Body of pancreas (tissue), 4 donors: ENCODE results near the gene MREG.

Source experiments
- POLR2A ChIP-seq, 3 donors: fragments of 450-650 bp; IDR thresholded peaks; one replicate each; pipeline ENCODE4 v1.6.1; 2016; ENCODE audit warnings: antibody characterized with exemption in 3 of 3, mild to moderate bottlenecking in 2 of 3
- TF ChIP-seq, protein P1 (sequence below), 7 experiments: fragments of 450-650 bp in 4 of 7; fragments of 200-600 bp in 3 of 7; sonication (generic) in 3 of 7; IDR thresholded peaks; one replicate each; pipeline ENCODE4 v1.5.1; 2016 to 2019; ENCODE audit warnings: antibody characterized with exemption in 7 of 7

- TF ChIP-seq POLR2A (IDR thresholded peaks at IDR 0.05): no peak
- TF ChIP-seq, protein P1, sequence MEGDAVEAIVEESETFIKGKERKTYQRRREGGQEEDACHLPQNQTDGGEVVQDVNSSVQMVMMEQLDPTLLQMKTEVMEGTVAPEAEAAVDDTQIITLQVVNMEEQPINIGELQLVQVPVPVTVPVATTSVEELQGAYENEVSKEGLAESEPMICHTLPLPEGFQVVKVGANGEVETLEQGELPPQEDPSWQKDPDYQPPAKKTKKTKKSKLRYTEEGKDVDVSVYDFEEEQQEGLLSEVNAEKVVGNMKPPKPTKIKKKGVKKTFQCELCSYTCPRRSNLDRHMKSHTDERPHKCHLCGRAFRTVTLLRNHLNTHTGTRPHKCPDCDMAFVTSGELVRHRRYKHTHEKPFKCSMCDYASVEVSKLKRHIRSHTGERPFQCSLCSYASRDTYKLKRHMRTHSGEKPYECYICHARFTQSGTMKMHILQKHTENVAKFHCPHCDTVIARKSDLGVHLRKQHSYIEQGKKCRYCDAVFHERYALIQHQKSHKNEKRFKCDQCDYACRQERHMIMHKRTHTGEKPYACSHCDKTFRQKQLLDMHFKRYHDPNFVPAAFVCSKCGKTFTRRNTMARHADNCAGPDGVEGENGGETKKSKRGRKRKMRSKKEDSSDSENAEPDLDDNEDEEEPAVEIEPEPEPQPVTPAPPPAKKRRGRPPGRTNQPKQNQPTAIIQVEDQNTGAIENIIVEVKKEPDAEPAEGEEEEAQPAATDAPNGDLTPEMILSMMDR (IDR thresholded peaks at IDR 0.05): no peak
These were observed 43.4 kb upstream of the MREG start for GRCh38 chr2:216056739-216057138.
